HepG2 (cell line): ENCODE results near the gene C15orf62. TPM values are rescaled to one million over a fixed set of nuclear protein-coding genes. Genes with fewer than 3 reads are reported as not detected.

Experiments used
- BATF2 ChIP-seq: sonication (generic); formaldehyde crosslinking; IDR thresholded peaks from 2 replicates; pipeline ENCODE4 v1.8.0; 2022; ENCODE audit warnings: mild to moderate bottlenecking, missing genetic modification reagents, moderate library complexity
- CCDC6 ChIP-seq: sonication (generic); formaldehyde crosslinking; IDR thresholded peaks from 2 replicates; pipeline ENCODE4 v1.8.1; 2022; ENCODE audit warnings: mild to moderate bottlenecking, missing genetic modification reagents, moderate library complexity
- ELF3 ChIP-seq: IDR thresholded peaks from 2 replicates; pipeline ENCODE4 v1.6.1; 2016; ENCODE audit warnings: missing genetic modification reagents, missing compliant biosample characterization
- GABPA ChIP-seq, 2 experiments: IDR thresholded peaks; 2 replicates each; pipeline ENCODE4 v1.6.1; 2011 to 2016; ENCODE audit warnings: low read depth in 2 of 2, low read length in 1 of 2, missing biosample characterization in 1 of 2, missing genetic modification characterization in 1 of 2
- JUNB ChIP-seq: sonication (generic); formaldehyde crosslinking; IDR thresholded peaks from 2 replicates; pipeline ENCODE4 v1.8.0; 2022; ENCODE audit warnings: missing genetic modification reagents, mild to moderate bottlenecking, borderline replicate concordance
- NFE2L1 ChIP-seq: sonication (generic); formaldehyde crosslinking; IDR thresholded peaks from 2 replicates; pipeline ENCODE4 v1.4.0; 2020; ENCODE audit warnings: missing genetic modification reagents, mild to moderate bottlenecking, borderline replicate concordance
- NKX3-1 ChIP-seq: sonication (generic); formaldehyde crosslinking; IDR thresholded peaks from 2 replicates; pipeline ENCODE4 v1.5.0; 2020; ENCODE audit warnings: missing genetic modification reagents
- SMYD3 ChIP-seq: sonication (generic); formaldehyde crosslinking; IDR thresholded peaks from 2 replicates; pipeline ENCODE4 v1.8.1; 2023; ENCODE audit warnings: mild to moderate bottlenecking, missing genetic modification reagents
- SNAPC2 ChIP-seq: sonication (generic); formaldehyde crosslinking; IDR thresholded peaks from 2 replicates; pipeline ENCODE4 v1.8.1; 2022; ENCODE audit warnings: mild to moderate bottlenecking, missing genetic modification reagents
- SNAPC4 ChIP-seq: sonication (generic); formaldehyde crosslinking; IDR thresholded peaks from 2 replicates; pipeline ENCODE4 v1.4.0; 2020; ENCODE audit warnings: mild to moderate bottlenecking, missing genetic modification reagents
- TFDP2 ChIP-seq: sonication (generic); formaldehyde crosslinking; IDR thresholded peaks from 2 replicates; pipeline ENCODE4 v1.4.0; 2020; ENCODE audit warnings: missing genetic modification reagents
- ZBTB1 ChIP-seq: sonication (generic); formaldehyde crosslinking; IDR thresholded peaks from 2 replicates; pipeline ENCODE4 v1.4.0; 2020; ENCODE audit warnings: missing genetic modification reagents, borderline replicate concordance
- ZFP37 ChIP-seq: sonication (generic); formaldehyde crosslinking; IDR thresholded peaks from 2 replicates; pipeline ENCODE4 v1.4.0; 2020; ENCODE audit warnings: missing genetic modification reagents, borderline replicate concordance
- ZNF280B ChIP-seq: sonication (generic); formaldehyde crosslinking; IDR thresholded peaks from 2 replicates; pipeline ENCODE4 v1.5.0; 2020; ENCODE audit warnings: missing genetic modification reagents, mild to moderate bottlenecking, borderline replicate concordance
- ZNF343 ChIP-seq: sonication (generic); formaldehyde crosslinking; IDR thresholded peaks from 2 replicates; pipeline ENCODE4 v1.4.0; 2020; ENCODE audit warnings: mild to moderate bottlenecking, missing genetic modification reagents
- ZNF549 ChIP-seq: sonication (generic); formaldehyde crosslinking; IDR thresholded peaks from 2 replicates; pipeline ENCODE4 v1.5.0; 2020; ENCODE audit warnings: missing genetic modification reagents
- ZNF629 ChIP-seq: sonication (generic); formaldehyde crosslinking; conservative IDR thresholded peaks from 2 replicates; pipeline ENCODE4 v1.5.0; 2020; ENCODE audit warnings: missing genetic modification reagents
- ZNF75D ChIP-seq: sonication (generic); formaldehyde crosslinking; IDR thresholded peaks from 2 replicates; pipeline ENCODE4 v1.8.1; 2023; ENCODE audit warnings: missing genetic modification reagents, mild to moderate bottlenecking, borderline replicate concordance
- ZNF780A ChIP-seq: sonication (generic); formaldehyde crosslinking; IDR thresholded peaks from 2 replicates; pipeline ENCODE4 v1.8.0; 2022; ENCODE audit warnings: mild to moderate bottlenecking, missing genetic modification reagents, moderate library complexity
- ZNF781 ChIP-seq: sonication (generic); formaldehyde crosslinking; IDR thresholded peaks from 2 replicates; pipeline ENCODE4 v1.5.1; 2020; ENCODE audit warnings: borderline replicate concordance, mild to moderate bottlenecking, missing genetic modification reagents; ENCODE audit errors: not compliant biosample characterization
- polyA plus RNA-seq, 8 experiments: library from polyadenylated mRNA; depleted of rRNA in 3 of 8; stranded (reverse) in 7 of 8; unstranded in 1 of 8; fragments of >200 nt; fragmentation: Illumina TruSeq in 4 of 8; extraction: Trizol in 4 of 8; gene quantifications; 2 replicates each; pipeline versions ENCODE4 v1.2.1 to v1.2.3, GENCODE V29; 2011 to 2016; ENCODE audit warnings: low read depth in 4 of 8, missing spikeins in 1 of 8, mixed read lengths in 1 of 8; ENCODE audit not compliant: insufficient read depth in 1 of 8
- total RNA-seq, 5 experiments: library from RNA; depleted of rRNA; stranded (reverse); fragments of >200 nt; fragmentation: Illumina TruSeq; extraction: Trizol; gene quantifications; 2 replicates each; pipeline ENCODE4 v1.2.3, GENCODE V29; 2016; ENCODE audit warnings: low read depth in 1 of 5

C15orf62 gene
- total and polyA plus RNA-seq, 2 of the 13 experiments (the other 11 are each of a cell fraction or from before 2014, with no cell fraction given), result 0.51 to 1.1 TPM

- TF ChIP-seq JUNB (peak; percentile 73; the same call in 1 of the 2 replicates), TFDP2 (CRISPR knock-in tag) (peak; percentile 98), ZBTB1 (CRISPR knock-in tag) (no peak), ZNF549 (CRISPR knock-in tag) (no peak), SMYD3 (peak; percentile 92), ZNF780A (0 out of 2 replicates have a peak, but pooled peaks have one; percentile 6), NKX3-1 (CRISPR knock-in tag) (peak; percentile 87), CCDC6 (CRISPR knock-in tag) (peak; percentile 55), ZNF343 (CRISPR knock-in tag) (no peak), BATF2 (peak; percentile 90), ZNF781 (peak; percentile 85), ZNF75D (CRISPR knock-in tag) (no peak), ZFP37 (CRISPR knock-in tag) (peak; percentile 87; the same call in 1 of the 2 replicates), ZNF629 (CRISPR knock-in tag) (no peak), SNAPC4 (0 out of 2 replicates have a peak, but pooled peaks have one; percentile 66), GABPA (IDR thresholded peaks at IDR 0.05; ENCODE audit: low read depth, low read length) (no peak), GABPA (CRISPR knock-in tag; IDR thresholded peaks at IDR 0.05; ENCODE audit: low read depth) (peak; percentile 29; the same call in 1 of the 2 replicates), ELF3 (CRISPR knock-in tag) (0 out of 2 replicates have a peak, but pooled peaks have one; percentile 19), SNAPC2 (CRISPR knock-in tag) (peak; percentile 49; the same call in 1 of the 2 replicates), NFE2L1 (CRISPR knock-in tag) (no peak; the same call in 1 of the 2 replicates), ZNF280B (CRISPR knock-in tag) (peak; percentile 45; the same call in 1 of the 2 replicates)
Measured at GRCh38 chr15:40762919-40763800, 6.6 kb upstream of the C15orf62 start (continued).
